Measurements from ENCODE around the gene TMEM184A. TPM values are rescaled to one million over a fixed set of nuclear protein-coding genes. Genes with fewer than 3 reads are reported as not detected.

The TMEM184A gene
- total RNA-seq, 1 experiment from 2014 or later, result 21.4 TPM

DNA sequence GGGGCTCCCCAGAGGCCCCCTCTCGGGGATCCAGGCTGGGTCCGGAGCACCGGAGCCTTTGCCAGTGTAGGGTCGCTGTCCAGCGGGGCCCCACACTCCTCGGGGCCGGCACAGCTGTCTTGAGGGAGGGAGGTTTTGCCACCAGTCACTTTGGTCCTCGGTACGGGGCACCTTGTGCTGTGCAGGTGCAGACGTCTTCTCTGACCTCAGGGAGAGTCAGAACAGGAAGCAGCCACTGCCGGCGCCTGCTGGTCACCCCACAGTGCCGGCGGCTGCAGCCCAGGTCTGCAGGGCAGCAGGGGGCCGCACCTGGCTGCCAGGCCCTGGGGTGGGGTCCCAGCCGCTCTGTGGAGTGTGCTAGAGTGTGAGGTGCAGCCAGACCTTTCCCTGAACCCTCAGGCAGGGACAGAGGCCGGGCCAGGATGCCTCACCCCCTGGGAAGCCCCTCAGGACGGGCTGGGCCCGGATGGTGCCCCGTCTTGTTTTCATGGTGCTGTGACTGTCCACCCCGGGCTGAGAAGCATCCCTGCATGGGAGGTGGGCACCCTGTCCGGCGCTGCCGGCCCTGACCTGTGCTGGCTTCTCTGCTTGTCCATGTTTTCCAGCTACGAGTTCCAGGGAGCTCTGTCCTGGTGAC, 17.3 kb downstream of the TMEM184A start:
- CTCF ChIA-PET, result no interaction called here
- no peaks in the 10 kb centered on the region for H3K27me3 ChIP-seq (ENCODE audit: insufficient read depth, low read depth)
- H3K4me2 ChIP-seq, result no peak overlapping the region
- H3K4me1 ChIP-seq (replicated peaks; ENCODE audit: insufficient read depth), result peaks cover 40% of the 10 kb centered on the region
- H3K27ac ChIP-seq, result no peak overlapping the region
- intact Hi-C loops (cut with micrococcal nuclease; ENCODE audit: unreplicated experiment), result loop anchor here (1.0 to 10.0 kb wide), 2 partner anchors 21 to 986 kb away; no protein-coding TSS in a partner anchor
- POLR2A ChIA-PET (ENCODE audit: unreplicated experiment), result interaction anchor here (0.7 kb wide), 1 partner anchor 17 kb away, joined by 5 read pairs; no protein-coding TSS in a partner anchor
- peaks cover 46% of the 10 kb centered on the region for H3F3A ChIP-seq (ENCODE audit: insufficient read depth, low read depth)
- peaks cover 64% of the 10 kb centered on the region for H3K79me2 ChIP-seq (ENCODE audit: low read depth)
- no peak overlapping the region for H3K4me3 ChIP-seq
- no peak for TF ChIP-seq EZH2 (IDR thresholded peaks at IDR 0.05; ENCODE audit: low read depth)
- TF ChIP-seq, protein P1, sequence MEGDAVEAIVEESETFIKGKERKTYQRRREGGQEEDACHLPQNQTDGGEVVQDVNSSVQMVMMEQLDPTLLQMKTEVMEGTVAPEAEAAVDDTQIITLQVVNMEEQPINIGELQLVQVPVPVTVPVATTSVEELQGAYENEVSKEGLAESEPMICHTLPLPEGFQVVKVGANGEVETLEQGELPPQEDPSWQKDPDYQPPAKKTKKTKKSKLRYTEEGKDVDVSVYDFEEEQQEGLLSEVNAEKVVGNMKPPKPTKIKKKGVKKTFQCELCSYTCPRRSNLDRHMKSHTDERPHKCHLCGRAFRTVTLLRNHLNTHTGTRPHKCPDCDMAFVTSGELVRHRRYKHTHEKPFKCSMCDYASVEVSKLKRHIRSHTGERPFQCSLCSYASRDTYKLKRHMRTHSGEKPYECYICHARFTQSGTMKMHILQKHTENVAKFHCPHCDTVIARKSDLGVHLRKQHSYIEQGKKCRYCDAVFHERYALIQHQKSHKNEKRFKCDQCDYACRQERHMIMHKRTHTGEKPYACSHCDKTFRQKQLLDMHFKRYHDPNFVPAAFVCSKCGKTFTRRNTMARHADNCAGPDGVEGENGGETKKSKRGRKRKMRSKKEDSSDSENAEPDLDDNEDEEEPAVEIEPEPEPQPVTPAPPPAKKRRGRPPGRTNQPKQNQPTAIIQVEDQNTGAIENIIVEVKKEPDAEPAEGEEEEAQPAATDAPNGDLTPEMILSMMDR (conservative IDR thresholded peaks at IDR 0.05), result no peak
- no peaks in the 10 kb centered on the region for H3K9me2 ChIP-seq (ENCODE audit: insufficient read depth)
- no TSS peak for BruUV-seq (replicated peaks)
- H4K20me1 ChIP-seq (ENCODE audit: insufficient read depth), result peaks cover 85% of the 10 kb centered on the region
- no peak overlapping the region for H2AFZ ChIP-seq
- no peaks in the 10 kb centered on the region for H3K9me3 ChIP-seq (ENCODE audit: insufficient read depth, low read depth)
- peaks cover 10% of the 10 kb centered on the region for H3K36me3 ChIP-seq (ENCODE audit: low read depth)
- DNase-seq, result no peak

DNA sequence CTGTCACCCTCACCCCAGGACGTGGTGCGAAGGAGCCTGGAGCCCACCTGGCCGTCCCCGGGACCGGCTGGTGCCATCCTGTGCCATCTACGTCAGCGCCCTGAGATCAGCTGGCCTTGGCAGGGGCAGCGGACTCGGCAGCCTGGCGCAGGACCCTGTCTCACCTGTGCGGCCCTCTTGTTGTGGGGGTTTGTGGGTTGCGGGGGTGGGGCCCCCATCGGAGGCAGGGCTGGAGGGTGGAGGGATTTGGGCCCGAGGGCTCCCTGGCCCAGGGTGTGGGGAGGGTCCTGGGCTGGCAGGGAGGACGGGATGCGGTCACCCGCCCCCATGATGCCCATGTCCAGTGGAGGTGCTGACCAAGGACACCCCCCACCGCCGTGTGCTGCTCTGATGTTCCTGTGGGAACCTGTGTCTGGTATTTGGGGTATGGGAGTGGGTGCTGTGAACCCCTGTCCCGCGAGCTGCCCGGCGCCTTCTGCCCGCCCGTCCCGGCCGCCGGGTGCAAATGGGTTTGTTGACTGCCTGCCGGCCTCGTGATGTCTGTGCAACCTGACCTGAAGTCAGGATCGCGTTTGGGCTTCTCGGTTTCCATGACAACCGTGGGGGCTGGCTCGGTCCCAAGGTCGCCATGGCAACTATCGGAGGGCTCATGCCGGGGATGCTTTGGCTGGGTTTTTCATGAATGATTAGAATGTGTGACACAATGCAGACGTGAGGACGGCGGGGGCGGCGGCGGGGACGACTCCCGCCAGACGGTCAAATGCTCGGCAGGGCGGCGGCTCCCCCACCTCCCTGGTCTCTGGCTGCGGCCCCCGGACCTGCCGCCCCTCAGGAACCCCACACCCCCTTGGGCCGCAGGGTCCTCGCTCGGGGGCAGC, 18.2 kb downstream of the TMEM184A start:
- peaks cover 10% of the 10 kb centered on the region for H3K36me3 ChIP-seq (ENCODE audit: low read depth)
- ChIA-PET POLR2A (ENCODE audit: unreplicated experiment) (interaction anchor here (0.6 to 1.6 kb wide), 2 partner anchors 18 to 22 kb away, joined by 4 to 13 read pairs; partner anchors contain the start of gene TMEM184A), CTCF (interaction anchor here (1.2 kb wide), 1 partner anchor 18 kb away, joined by 7 read pairs; the partner anchor contains the start of gene TMEM184A)
- peaks cover 72% of the 10 kb centered on the region for H3K79me2 ChIP-seq (ENCODE audit: low read depth)
- no peaks in the 10 kb centered on the region for H3K27me3 ChIP-seq (ENCODE audit: insufficient read depth, low read depth)
- H3K4me3 ChIP-seq, result peak overlapping the region; percentile 53
- peak overlapping the region; percentile 85 for H3K4me2 ChIP-seq
- H2AFZ ChIP-seq, result no peak overlapping the region
- BruUV-seq (replicated peaks), result TSS peak; percentile 8
- DNase-seq, result peak in 1 of 2 experiments; percentile 89
- peaks cover 44% of the 10 kb centered on the region for H3F3A ChIP-seq (ENCODE audit: insufficient read depth, low read depth)
- no peaks in the 10 kb centered on the region for H3K9me3 ChIP-seq (ENCODE audit: insufficient read depth, low read depth)
- H3K4me1 ChIP-seq (replicated peaks; ENCODE audit: insufficient read depth), result peaks cover 47% of the 10 kb centered on the region
- H4K20me1 ChIP-seq (ENCODE audit: insufficient read depth), result peaks cover 84% of the 10 kb centered on the region
- peak overlapping the region; percentile 69 for H3K27ac ChIP-seq
- TF ChIP-seq EZH2 (IDR thresholded peaks at IDR 0.05; ENCODE audit: low read depth), result no peak
- TF ChIP-seq, protein P1 (conservative IDR thresholded peaks at IDR 0.05), result no peak
- H3K9me2 ChIP-seq (ENCODE audit: insufficient read depth), result no peaks in the 10 kb centered on the region
- intact Hi-C loops (cut with micrococcal nuclease; ENCODE audit: unreplicated experiment), result loop anchor here (1.0 to 10.0 kb wide), 6 partner anchors 17 to 987 kb away; partner anchors contain the start of genes INTS1 and TMEM184A

Data from PC-9 (cell line).